Stimulated activated CD8-positive, alpha-beta memory T cell treated with anti-CD3 and anti-CD28 coated beads, Interleukin-4, amount 100 ng/mL, for 4 hours (primary cell): ENCODE measurements around the gene TEX55.
"Not testable (repeated sequence)": the region's sequence is repeated elsewhere in the genome, so short reads cannot be mapped to it uniquely, and the experiment has no call there.

Experiments used
- DNase-seq, 2 donors: peaks; one replicate each; pipeline ENCODE4 v3.0.0-alpha.2; 2020; ENCODE audit warnings: low read depth in 2 of 2, low spot score in 1 of 2

The TEX55 gene

GRCh38 chr3:119145500-119146167 lies at the start of gene TEX55:
TSS of gene TEX55 (plus strand) at chr3:119146165. CDS start at chr3:119146190, 25 bp downstream.
- DNase-seq = no peak

GRCh38 chr3:119098003-119098402 lies 48.0 kb upstream of the TEX55 start:
- no peak for DNase-seq

DNA sequence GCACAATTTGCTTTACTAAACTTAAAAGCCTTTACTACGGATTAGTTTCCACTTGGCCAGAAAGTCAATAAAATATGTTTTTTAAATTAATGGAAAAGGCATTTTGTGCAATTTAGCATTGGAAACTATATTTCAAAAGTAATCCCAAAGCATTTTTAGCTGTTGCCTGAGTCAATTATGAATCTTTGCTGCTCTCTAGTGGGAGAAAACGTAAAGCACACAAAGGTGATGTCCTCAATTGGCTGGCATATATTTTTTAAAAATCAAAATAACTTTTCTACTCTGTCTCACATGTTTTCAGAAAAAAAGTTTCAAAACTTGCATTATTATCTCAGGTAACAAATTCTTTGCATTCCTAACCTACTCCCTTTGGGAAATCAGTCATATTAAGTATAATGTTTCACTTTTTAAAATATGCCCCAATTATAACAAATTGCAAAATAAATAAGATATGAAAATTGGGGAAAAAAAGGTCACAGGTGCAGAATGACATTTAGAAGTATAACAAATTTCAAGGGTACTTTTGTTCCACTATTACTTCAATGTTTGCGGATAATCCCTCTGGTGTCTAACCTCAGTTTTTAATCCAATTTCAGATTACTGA lies 47.2 kb upstream of the TEX55 start:
- DNase-seq = no peak

- no peak for DNase-seq
These were observed 46.2 kb upstream of the TEX55 start for GRCh38 chr3:119099785-119100184.

DNA sequence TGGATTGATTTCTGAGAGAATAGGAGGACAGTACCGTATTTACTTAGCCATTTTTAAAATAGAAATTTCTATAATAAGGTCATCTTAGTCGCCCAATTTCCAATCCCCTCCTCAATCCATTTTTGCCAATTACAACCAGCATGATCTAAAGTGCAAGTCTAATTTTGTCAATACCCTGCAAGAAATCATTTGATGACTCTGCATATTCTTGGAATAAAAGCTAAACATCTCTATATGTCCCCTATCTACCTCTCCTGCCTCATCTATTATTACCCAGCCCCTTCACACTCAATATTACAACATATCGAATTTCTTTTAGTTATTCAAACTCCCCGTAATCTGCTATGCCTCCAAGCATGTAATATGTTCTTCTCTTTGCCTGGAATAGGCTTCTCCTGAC lies 41.9 kb upstream of the TEX55 start:
- no peak for DNase-seq

DNA sequence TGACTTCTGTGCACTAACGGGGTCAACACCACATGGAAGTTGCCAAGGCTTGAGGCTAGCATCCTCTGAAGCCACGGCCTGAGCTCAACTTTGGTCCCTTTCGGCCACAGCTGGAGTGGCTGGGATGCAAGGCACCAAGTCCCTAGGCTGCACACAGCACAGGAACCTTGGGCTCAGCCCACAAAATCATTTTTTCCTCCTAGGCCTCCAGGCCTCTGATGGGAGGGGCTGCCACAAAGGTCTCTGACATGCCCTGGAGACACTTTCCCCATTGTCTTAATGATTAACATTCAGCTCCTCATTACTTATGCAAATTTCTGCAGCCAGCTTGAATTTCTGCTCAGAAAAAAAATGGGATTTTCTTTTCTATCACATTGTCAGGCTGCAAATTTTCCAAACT lies 27.6 kb upstream of the TEX55 start:
- DNase-seq = not testable (repeated sequence)

- DNase-seq = no peak
These were observed 25.5 kb upstream of the TEX55 start for GRCh38 chr3:119120480-119120879.

- DNase-seq = no peak
These were observed 23.6 kb upstream of the TEX55 start for GRCh38 chr3:119122350-119122749.

GRCh38 chr3:119125342-119125741 lies 20.6 kb upstream of the TEX55 start:
- DNase-seq = no peak

GRCh38 chr3:119125742-119126504 lies 20.0 kb upstream of the TEX55 start:
- DNase-seq = no peak

DNA sequence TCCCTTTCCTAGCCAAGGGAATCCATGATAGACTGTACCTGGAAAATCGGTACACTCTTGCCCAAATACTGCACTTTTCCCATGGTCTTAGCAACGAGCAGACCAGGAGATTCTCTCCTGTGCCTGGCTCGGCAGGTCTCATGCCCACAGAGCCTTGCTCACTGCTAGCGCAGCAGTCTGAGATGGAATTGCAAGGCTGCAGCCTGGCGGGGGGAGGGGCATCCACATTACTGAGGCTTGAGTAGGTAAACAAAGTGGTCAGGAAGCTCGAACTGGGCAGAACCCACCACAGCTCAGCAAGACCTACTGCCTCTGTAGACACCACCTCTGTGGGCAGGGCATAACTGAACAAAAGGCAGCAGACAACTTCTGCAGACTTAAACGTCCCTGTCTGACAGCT lies 15.7 kb upstream of the TEX55 start:
- DNase-seq = not testable (repeated sequence)

- DNase-seq = not testable (repeated sequence)
These were observed 13.7 kb upstream of the TEX55 start for GRCh38 chr3:119132291-119132690.

DNA sequence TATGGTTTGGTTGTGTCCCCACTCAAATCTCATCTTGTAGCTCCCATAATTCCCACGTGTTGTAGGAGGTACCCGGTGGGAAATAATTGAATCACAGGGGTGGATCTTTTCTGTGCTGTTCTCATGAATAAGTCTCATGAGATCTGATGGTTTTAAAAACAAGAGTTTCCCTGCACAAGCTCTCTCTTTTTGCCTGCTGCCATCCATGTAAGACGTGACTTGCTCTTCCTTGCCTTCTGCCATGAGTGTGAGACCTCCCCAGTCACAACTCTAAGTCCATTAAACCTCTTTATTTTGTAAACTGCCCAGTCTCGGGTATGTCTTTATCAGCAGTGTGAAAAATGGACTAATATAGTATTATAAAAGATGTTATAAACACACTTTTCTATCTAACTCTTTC lies 6.6 kb upstream of the TEX55 start:
- DNase-seq = not testable (repeated sequence)

GRCh38 chr3:119140466-119140865 lies 5.5 kb upstream of the TEX55 start:
- DNase-seq = no peak

- DNase-seq = no peak
These were observed 851 bp upstream of the TEX55 start for GRCh38 chr3:119145128-119145499.

- DNase-seq = no peak
These were observed 812 bp downstream of the TEX55 start for GRCh38 chr3:119146578-119147375.

DNA sequence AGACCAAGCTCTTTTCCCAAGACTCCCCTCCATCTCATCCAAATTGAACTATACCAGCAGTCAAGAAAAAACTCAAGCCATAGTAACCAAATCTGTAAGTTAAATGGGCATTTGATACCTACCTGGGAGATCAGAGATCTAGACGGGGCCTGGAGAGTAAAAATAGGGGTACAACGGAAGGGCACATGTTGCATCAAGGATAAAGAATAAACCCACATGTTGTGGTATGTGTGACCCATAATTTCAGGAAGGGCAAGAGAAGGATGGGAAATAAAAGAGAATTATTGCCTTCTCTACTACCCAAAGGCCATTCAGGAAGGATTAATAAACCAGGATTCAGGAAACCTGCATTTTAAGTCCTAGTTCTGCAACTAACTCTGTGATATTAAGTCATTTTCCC lies 1.5 kb downstream of the TEX55 start:
- no peak for DNase-seq

DNA sequence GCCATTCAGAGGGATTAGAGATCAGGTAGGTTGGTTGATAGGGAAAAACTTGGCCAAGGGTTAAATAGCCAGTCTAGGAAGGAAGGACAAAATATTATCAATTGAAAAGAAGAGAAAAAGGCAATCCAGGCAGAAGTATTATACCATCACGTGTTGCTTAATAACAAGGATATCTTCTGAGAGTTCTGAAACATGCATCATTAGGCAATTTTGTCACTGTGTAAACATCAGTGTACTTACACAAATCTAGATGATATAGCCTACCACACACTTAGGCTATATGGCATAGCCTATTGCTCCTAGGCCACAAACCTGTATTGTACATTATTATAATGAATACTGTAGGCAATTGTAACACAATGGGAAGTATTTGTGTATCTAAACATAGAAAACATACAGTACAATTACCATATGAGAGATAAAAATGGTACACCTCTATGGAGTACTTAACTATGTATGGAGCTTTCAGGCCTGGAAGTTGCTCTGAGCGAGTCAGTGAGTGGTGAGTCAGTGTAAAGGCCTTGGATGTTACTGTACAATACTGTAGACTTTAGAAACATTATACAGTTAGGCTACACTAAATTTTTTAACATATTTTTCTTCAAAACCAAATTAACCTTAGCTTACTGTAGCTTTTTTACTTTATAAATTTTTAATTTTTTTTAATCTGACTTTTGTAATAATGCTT lies 2.7 kb downstream of the TEX55 start:
- DNase-seq = no peak

- DNase-seq = no peak
These were observed 3.5 kb downstream of the TEX55 start for GRCh38 chr3:119149484-119149883.

GRCh38 chr3:119156868-119157267 lies 10.9 kb downstream of the TEX55 start:
- no peak for DNase-seq

DNA sequence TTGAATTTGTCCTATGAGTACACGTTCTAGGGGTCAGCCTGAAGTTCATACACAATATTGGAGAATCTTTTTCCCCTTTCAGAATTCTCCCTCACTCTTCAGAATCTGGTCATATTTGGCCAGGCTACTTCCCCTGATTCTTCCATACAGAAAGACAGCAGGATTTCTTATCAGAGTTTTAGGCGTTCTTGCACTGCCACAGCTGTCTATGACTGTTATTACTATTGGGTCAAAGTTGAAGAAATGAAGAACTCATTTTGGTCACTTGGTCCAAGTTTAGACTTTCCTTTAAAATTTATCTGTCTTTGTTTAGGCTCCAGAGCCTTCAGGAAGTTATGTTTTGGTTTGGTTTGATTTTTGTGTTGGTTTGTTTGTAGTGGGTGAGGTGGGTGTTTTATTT lies 12.0 kb downstream of the TEX55 start:
- no peak for DNase-seq
